Measurements from ENCODE around the gene CYB5R4. TPM values are rescaled to one million over a fixed set of nuclear protein-coding genes. Genes with fewer than 3 reads are reported as not detected.

The CYB5R4 gene
- total and polyA plus RNA-seq, 2 of the 13 experiments (the other 11 are each of a cell fraction or from before 2014, with no cell fraction given) = 5.3 to 26.1 TPM

DNA sequence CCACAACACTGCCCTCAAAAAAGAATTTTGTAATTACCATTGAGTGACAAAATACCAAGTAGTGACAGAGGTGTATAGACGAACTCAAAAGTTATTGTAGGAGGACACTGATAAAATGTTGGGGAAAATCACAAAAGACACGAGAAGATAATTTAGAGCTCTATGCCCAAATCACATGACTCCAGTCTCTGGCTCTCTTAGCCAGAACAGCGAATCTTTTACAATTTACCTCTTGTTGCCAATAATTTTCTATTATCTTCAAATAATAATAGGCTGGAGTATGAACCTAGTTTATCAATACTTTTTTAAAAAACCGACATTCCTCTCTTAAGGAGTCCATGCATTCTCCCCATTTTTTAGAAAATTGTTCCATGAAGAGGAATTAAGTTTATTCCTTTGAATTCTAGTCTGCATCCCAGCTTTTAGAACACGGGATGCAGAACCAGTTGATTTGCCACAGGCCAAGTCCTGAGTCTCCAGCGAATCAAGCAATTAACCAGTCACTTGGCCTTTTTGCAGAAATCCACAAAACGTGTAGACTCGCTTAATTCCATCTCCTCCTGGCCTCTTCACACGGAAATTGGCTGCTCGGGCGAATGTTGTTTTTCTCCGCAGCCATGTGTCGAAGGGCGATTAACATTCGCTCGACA, 6.8 kb upstream of the CYB5R4 start:
- intact Hi-C loops (cut with micrococcal nuclease; ENCODE audit: unreplicated experiment) = no loop called here
- 22% methylated on average over 15 of the region's 16 CpGs for WGBS (ENCODE audit: low lambda C conversion rate)
- no TSS peak for BruUV-seq (replicated peaks)
- ATAC-seq (no peak), DNase-seq (ENCODE audit: low spot score) (no peak), FAIRE-seq (no peak)
- Histone ChIP-seq H2AFZ (ENCODE audit: low read length) (no peak overlapping the region), H3K4me2 (ENCODE audit: low read depth, low read length) (peak overlapping the region; percentile 64), H3K4me1 (ENCODE audit: insufficient read depth, low read length) (peaks cover 12% of the 10 kb centered on the region; the same call in 1 of the 2 replicates), H3K4me3 (replicated peaks in 1 of 3; ENCODE audit: insufficient read depth in 1 of 3, low read depth in 2 of 3, low read length in 3 of 3) (peak overlapping the region in 2 of 3 experiments; percentile 20 to 64; a peak in 1 of 6 replicates), H3K9me3 (ENCODE audit: low read length) (no peaks in the 10 kb centered on the region), H3K79me2 (ENCODE audit: insufficient read depth, low read length) (no peaks in the 10 kb centered on the region), H3K27ac (ENCODE audit: extremely low read length, insufficient read depth, low read length) (no peak overlapping the region), H3K9ac (ENCODE audit: insufficient read depth, low read depth, low read length) (no peak overlapping the region), H4K20me1 (ENCODE audit: insufficient read depth, low read length) (no peaks in the 10 kb centered on the region), H3K36me3 (replicated peaks in 1 of 2; ENCODE audit: control insufficient read depth in 1 of 2, insufficient read depth in 2 of 2, low read length in 2 of 2) (no peaks in the 10 kb centered on the region), H3K27me3 (ENCODE audit: control insufficient read depth in 1 of 2, insufficient read depth in 2 of 2, low read length in 2 of 2) (peaks cover 4 to 29% of the 10 kb centered on the region in 2 experiments; a peak in 4 of 5 replicates)
- TF ChIP-seq CBX2 (IDR thresholded peaks at IDR 0.05; ENCODE audit: low read depth, low read length) (peak; percentile 78; the same call in 1 of the 2 replicates), CBX2 (CRISPR knock-in tag; IDR thresholded peaks at IDR 0.05; ENCODE audit: low read depth) (no peak)
- TF ChIP-seq, protein P1, sequence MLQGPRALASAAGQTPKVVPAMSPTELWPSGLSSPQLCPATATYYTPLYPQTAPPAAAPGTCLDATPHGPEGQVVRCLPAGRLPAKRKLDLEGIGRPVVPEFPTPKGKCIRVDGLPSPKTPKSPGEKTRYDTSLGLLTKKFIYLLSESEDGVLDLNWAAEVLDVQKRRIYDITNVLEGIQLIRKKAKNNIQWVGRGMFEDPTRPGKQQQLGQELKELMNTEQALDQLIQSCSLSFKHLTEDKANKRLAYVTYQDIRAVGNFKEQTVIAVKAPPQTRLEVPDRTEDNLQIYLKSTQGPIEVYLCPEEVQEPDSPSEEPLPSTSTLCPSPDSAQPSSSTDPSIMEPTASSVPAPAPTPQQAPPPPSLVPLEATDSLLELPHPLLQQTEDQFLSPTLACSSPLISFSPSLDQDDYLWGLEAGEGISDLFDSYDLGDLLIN (CRISPR knock-in tag; IDR thresholded peaks at IDR 0.05; ENCODE audit: borderline replicate concordance) = no peak
- POLR2A ChIA-PET = no interaction called here
- in situ Hi-C loops (cut with HindIII; ENCODE audit: extremely low pct_ligation_motif_present, low pct_unique_long_range_greater_than_20kb) = no loop called here
- CTCF ChIA-PET (ENCODE audit: low intra/inter-chr PET ratio, low total read pairs) = no interaction called here

DNA sequence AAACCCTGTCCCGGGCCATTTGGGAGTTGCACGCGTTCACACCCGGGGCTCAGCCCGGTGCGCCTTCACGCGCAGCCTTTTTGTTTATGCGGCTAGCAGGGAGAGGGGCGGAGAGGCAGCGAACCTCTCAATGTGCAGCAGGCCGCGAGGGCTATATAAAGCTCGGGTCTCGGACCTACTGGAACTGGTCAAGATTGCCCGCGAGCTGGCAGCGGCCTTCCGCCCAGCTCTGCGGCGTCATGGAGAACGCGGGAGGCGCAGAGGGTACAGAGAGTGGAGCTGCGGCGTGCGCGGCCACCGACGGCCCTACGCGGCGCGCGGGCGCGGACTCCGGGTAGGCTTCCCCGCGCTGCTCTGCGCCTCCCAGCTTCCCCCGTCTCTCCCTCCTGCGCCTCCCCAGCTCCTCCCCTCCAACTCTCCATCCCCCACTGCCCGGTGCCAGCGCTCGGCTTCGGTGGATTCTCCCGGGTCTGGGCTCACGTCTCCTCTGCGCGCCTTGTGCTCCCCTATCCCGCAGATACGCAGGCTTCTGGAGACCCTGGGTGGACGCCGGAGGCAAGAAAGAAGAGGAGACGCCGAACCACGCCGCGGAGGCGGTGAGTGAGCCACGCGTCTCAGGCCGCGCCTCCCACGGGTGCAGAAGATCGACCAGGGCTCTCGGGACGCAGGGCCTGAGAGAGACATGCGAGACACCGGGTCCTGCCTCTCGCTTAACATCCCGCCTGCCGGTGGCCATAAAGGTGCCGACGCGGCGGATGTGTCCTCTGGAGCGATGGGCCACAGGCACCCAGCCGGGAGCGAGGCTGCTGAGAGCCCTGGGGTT, 6.1 kb upstream of the CYB5R4 start, which contains the start of gene RIPPLY2:
RIPPLY2 (plus strand) TSS at position 183 of the 823 bp plus-strand sequence; CDS start at position 240, 57 bp downstream.
- in situ Hi-C loops (cut with HindIII; ENCODE audit: extremely low pct_ligation_motif_present, low pct_unique_long_range_greater_than_20kb) = no loop called here
- DNase-seq (ENCODE audit: low spot score) (no peak), FAIRE-seq (no peak), ATAC-seq (peak; percentile 96)
- Histone ChIP-seq H3K9me3 (ENCODE audit: low read length) (no peaks in the 10 kb centered on the region), H3K4me1 (ENCODE audit: insufficient read depth, low read length) (peaks cover 12% of the 10 kb centered on the region; the same call in 1 of the 2 replicates), H3K4me2 (ENCODE audit: low read depth, low read length) (peak within 1 kb of the TSS; percentile 64), H2AFZ (ENCODE audit: low read length) (no peak within 1 kb of the TSS), H3K27ac (ENCODE audit: extremely low read length, insufficient read depth, low read length) (no peak within 1 kb of the TSS), H3K4me3 (replicated peaks in 1 of 3; ENCODE audit: insufficient read depth in 1 of 3, low read depth in 2 of 3, low read length in 3 of 3) (peak within 1 kb of the TSS; percentile 20 to 64 (median 49); a peak in 5 of 6 replicates), H3K27me3 (ENCODE audit: control insufficient read depth in 1 of 2, insufficient read depth in 2 of 2, low read length in 2 of 2) (peaks cover 4 to 29% of the 10 kb centered on the region in 2 experiments; a peak in 4 of 5 replicates), H4K20me1 (ENCODE audit: insufficient read depth, low read length) (no peaks in the 10 kb centered on the region), H3K36me3 (replicated peaks in 1 of 2; ENCODE audit: control insufficient read depth in 1 of 2, insufficient read depth in 2 of 2, low read length in 2 of 2) (no peaks in the 10 kb centered on the region), H3K9ac (ENCODE audit: insufficient read depth, low read depth, low read length) (no peak within 1 kb of the TSS), H3K79me2 (ENCODE audit: insufficient read depth, low read length) (no peaks in the 10 kb centered on the region)
- POLR2A ChIA-PET = no interaction called here
- CTCF ChIA-PET (ENCODE audit: low intra/inter-chr PET ratio, low total read pairs) = no interaction called here
- BruUV-seq (replicated peaks) = no TSS peak
- intact Hi-C loops (cut with micrococcal nuclease; ENCODE audit: unreplicated experiment) = no loop called here
- WGBS (ENCODE audit: low lambda C conversion rate) = 5% methylated on average over 16 of the region's 81 CpGs
- TF ChIP-seq ZKSCAN8 (CRISPR knock-in tag; IDR thresholded peaks at IDR 0.05; ENCODE audit: borderline replicate concordance) = no peak
- TF ChIP-seq ZC3H4 (CRISPR knock-in tag; IDR thresholded peaks at IDR 0.05; ENCODE audit: borderline replicate concordance) = no peak
- no peak for TF ChIP-seq PLRG1 (conservative IDR thresholded peaks at IDR 0.05)
- no peak for TF ChIP-seq PAF1 (CRISPR knock-in tag; IDR thresholded peaks at IDR 0.05)
- no peak for TF ChIP-seq SAP130 (CRISPR knock-in tag; IDR thresholded peaks at IDR 0.05; ENCODE audit: low read depth)
- TF ChIP-seq, protein P2, sequence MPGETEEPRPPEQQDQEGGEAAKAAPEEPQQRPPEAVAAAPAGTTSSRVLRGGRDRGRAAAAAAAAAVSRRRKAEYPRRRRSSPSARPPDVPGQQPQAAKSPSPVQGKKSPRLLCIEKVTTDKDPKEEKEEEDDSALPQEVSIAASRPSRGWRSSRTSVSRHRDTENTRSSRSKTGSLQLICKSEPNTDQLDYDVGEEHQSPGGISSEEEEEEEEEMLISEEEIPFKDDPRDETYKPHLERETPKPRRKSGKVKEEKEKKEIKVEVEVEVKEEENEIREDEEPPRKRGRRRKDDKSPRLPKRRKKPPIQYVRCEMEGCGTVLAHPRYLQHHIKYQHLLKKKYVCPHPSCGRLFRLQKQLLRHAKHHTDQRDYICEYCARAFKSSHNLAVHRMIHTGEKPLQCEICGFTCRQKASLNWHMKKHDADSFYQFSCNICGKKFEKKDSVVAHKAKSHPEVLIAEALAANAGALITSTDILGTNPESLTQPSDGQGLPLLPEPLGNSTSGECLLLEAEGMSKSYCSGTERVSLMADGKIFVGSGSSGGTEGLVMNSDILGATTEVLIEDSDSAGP (CRISPR knock-in tag; IDR thresholded peaks at IDR 0.05; ENCODE audit: borderline replicate concordance) = no peak
- TF ChIP-seq KDM6A (CRISPR knock-in tag; IDR thresholded peaks at IDR 0.05; ENCODE audit: low read depth) = no peak
- peak; percentile 35; the same call in 1 of the 2 replicates for TF ChIP-seq GABPB1 (CRISPR knock-in tag; IDR thresholded peaks at IDR 0.05)
- no peak for TF ChIP-seq POLR2AphosphoS5 (IDR thresholded peaks at IDR 0.05; ENCODE audit: low read depth, low read length)
- no peak for TF ChIP-seq GPN1 (CRISPR knock-in tag; IDR thresholded peaks at IDR 0.05; ENCODE audit: borderline replicate concordance)
- TF ChIP-seq ISL2 (CRISPR knock-in tag; IDR thresholded peaks at IDR 0.05) = no peak
- no peak for TF ChIP-seq MED13 (CRISPR knock-in tag; IDR thresholded peaks at IDR 0.05)
- TF ChIP-seq ZNF567 (CRISPR knock-in tag; IDR thresholded peaks at IDR 0.05; ENCODE audit: borderline replicate concordance) = no peak

Measured in HepG2 (cell line).